Kidney (tissue), 14 donors: ENCODE results near the gene PCNT. TPM values are rescaled to one million over a fixed set of nuclear protein-coding genes. Genes with fewer than 3 reads are reported as not detected.

Source experiments
- DNase-seq, 5 donors: peaks; one replicate each; pipeline ENCODE4 v3.0.0-alpha.2; 2013 to 2020
- FAIRE-seq: peaks from 2 replicates; lab custom pipeline; 2012; peaks lifted over from hg19 to GRCh38; lab: Jason Lieb, UNC
- H3K27ac ChIP-seq, 2 donors: one replicate each; pipeline ENCODE4 v1.7.0; 2013; ENCODE audit warnings: low read depth in 2 of 2, low read length in 2 of 2, inconsistent platforms in 1 of 2
- H3K27me3 ChIP-seq: one replicate; pipeline ENCODE4 v1.7.1; 2013; ENCODE audit warnings: low read length, inconsistent platforms; ENCODE audit not compliant: control insufficient read depth, insufficient read depth
- H3K36me3 ChIP-seq, 3 donors: one replicate each; pipeline versions ENCODE4 v1.7.0 to v1.7.1; 2013; ENCODE audit warnings: low read length in 3 of 3, control low read depth in 1 of 3, inconsistent platforms in 1 of 3; ENCODE audit not compliant: insufficient read depth in 3 of 3, control insufficient read depth in 2 of 3
- H3K4me1 ChIP-seq, 3 donors: one replicate each; pipeline versions ENCODE4 v1.7.0 to v1.7.1; 2013; ENCODE audit warnings: low read length in 3 of 3, inconsistent platforms in 1 of 3, low read depth in 1 of 3; ENCODE audit not compliant: control insufficient read depth in 2 of 3, insufficient read depth in 2 of 3
- H3K4me3 ChIP-seq, 3 donors: one replicate each; pipeline versions ENCODE4 v1.7.0 to v1.8.1; 2013; ENCODE audit warnings: low read length in 3 of 3, control low read depth in 1 of 3, inconsistent platforms in 1 of 3
- H3K9ac ChIP-seq, 3 donors: one replicate each; pipeline versions ENCODE4 v1.7.0 to v1.7.1; 2013; ENCODE audit warnings: low read length in 3 of 3, control low read depth in 1 of 3, inconsistent platforms in 1 of 3
- H3K9me3 ChIP-seq, 3 donors: one replicate each; pipeline versions ENCODE4 v1.7.0 to v1.7.1; 2013; ENCODE audit warnings: low read length in 3 of 3, control low read depth in 1 of 3, inconsistent platforms in 1 of 3; ENCODE audit not compliant: control insufficient read depth in 2 of 3, insufficient read depth in 1 of 3
- CTCF ChIP-seq: IDR thresholded peaks from 3 replicates; pipeline ENCODE4 v1.5.1; 2012; ENCODE audit warnings: mild to moderate bottlenecking, moderate library complexity, borderline replicate concordance; ENCODE audit not compliant: insufficient read depth; ENCODE audit errors: extremely low read depth
- intact Hi-C: fragments of 100-400 bp; cut with DNase I; formaldehyde crosslinking; loops from one replicate; pipeline ENCODE4 v1.11.1; 2022
- polyA plus RNA-seq: library from polyadenylated mRNA; stranded (reverse); fragments of 350-450 nt; fragmentation: Illumina TruSeq; extraction: RNeasy Lipid Tissue Mini Kit (QIAGEN cat#74804); gene quantifications from one replicate; pipeline ENCODE4 v1.2.3, GENCODE V29; 2014; ENCODE audit warnings: low read depth, low replicate concordance; ENCODE audit not compliant: insufficient read depth
- total RNA-seq: library from RNA; stranded (reverse); fragmentation: NEBNext Ultra II Directional; extraction: Animal tissue kit (Norgen Biotek cat#: 25700); gene quantifications from one replicate; pipeline ENCODE4 v1.2.1, GENCODE V29; 2021
- donor health status: control.
- donor health status: control.
- donor health status: control.
- donor health status: control.
- donor health status: control.
- donor health status: DM: yes; HTN: yes; CAD: no.
- donor health status: Normal renal cell carcinoma (clear cell type).

PCNT gene
- total and polyA plus RNA-seq, 2 donors from 2014 or later: 4.2 to 26.1 TPM

GRCh38 chr21:46390603-46391545, 66.9 kb downstream of the PCNT start:
- FAIRE-seq (no peak), DNase-seq (peak in 1 of 5 donors; percentile 64)
- H3K9ac ChIP-seq: no peak overlapping the region
- H3K27ac ChIP-seq: no peak overlapping the region
- intact Hi-C loops: no loop called here
- H3K9me3 ChIP-seq: no peaks in the 10 kb centered on the region
- no peak overlapping the region for H3K4me3 ChIP-seq
- no peaks in the 10 kb centered on the region for H3K27me3 ChIP-seq
- peaks cover 0 to 4% (median 2%) of the 10 kb centered on the region in 3 donors for H3K36me3 ChIP-seq
- H3K4me1 ChIP-seq: no peaks in the 10 kb centered on the region
- TF ChIP-seq CTCF: no peak

- peaks cover 0 to 4% (median 2%) of the 10 kb centered on the region in 3 donors for H3K36me3 ChIP-seq
- no peak for FAIRE-seq
These were observed 67.8 kb downstream of the PCNT start for GRCh38 chr21:46391773-46392172.

GRCh38 chr21:46392921-46393320, 69.0 kb downstream of the PCNT start:
- Histone ChIP-seq H3K27ac (no peak overlapping the region), H3K27me3 (no peaks in the 10 kb centered on the region), H3K9me3 (no peaks in the 10 kb centered on the region), H3K9ac (no peak overlapping the region), H3K4me1 (no peaks in the 10 kb centered on the region), H3K4me3 (no peak overlapping the region), H3K36me3 (peaks cover 0 to 4% (median 2%) of the 10 kb centered on the region in 3 donors)
- FAIRE-seq (no peak), DNase-seq (peak in 1 of 5 donors; percentile 47)
- intact Hi-C loops: no loop called here
- TF ChIP-seq CTCF: no peak

More at GRCh38 chr21:46391773-46392172, 67.8 kb downstream of the PCNT start:
- H3K9me3 ChIP-seq: no peaks in the 10 kb centered on the region
- H3K27ac ChIP-seq: no peak overlapping the region
- H3K9ac ChIP-seq: no peak overlapping the region
- peak in 1 of 5 donors; percentile 15 for DNase-seq
- intact Hi-C loops: no loop called here
- TF ChIP-seq CTCF: no peak
- H3K4me3 ChIP-seq: no peak overlapping the region
- H3K27me3 ChIP-seq: no peaks in the 10 kb centered on the region
- H3K4me1 ChIP-seq: no peaks in the 10 kb centered on the region
